WI38 (cell line): ENCODE data around the gene GH2.

Source experiments
- H3K4me3 ChIP-seq: 2 replicates; pipeline ENCODE4 v1.5.1; 2011; ENCODE audit warnings: low read depth, mild to moderate bottlenecking, control low read depth, low read length
- TF ChIP-seq, protein P1 (sequence below): IDR thresholded peaks from 2 replicates; pipeline ENCODE4 v1.5.1; 2012; ENCODE audit warnings: low read depth, mild to moderate bottlenecking, control low read depth, low read length

Gene GH2

DNA sequence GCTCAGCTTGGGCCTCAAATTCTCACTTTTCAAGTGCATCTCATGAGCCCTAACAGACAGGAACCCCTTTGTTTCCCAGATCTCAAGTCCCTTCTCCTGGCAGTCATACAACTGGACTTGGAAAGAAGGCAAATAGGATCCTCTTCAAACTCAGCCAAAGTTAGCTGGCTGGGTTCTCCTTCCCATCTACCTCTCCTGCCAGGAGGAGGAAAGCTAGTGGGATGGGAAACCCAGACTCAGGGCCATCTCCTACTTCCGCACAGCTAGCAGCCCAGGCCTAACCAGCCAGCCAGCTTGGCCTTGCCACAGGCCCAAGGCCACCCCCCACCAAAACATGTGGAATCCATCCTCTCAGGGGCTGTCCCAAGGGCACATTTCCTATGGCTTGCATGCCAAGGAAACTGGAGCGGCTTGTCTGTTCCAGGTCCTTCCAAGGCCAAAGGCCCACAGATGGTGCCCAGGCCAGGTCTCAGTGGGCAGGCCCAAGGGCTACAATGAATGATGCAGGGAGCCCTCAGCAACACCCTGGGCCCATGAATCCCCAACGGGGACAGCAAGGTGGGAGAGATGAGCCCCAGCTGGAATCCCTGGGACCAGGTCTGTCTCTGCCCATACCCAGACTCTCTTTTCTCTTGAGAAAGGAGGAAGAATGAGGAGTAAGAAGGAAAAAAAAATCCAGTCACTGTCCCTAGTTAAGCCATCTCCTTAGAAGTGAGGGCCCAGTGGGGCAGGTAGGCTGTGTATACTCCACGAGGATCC is 41.0 kb downstream of the GH2 start:
- TF ChIP-seq, protein P1, sequence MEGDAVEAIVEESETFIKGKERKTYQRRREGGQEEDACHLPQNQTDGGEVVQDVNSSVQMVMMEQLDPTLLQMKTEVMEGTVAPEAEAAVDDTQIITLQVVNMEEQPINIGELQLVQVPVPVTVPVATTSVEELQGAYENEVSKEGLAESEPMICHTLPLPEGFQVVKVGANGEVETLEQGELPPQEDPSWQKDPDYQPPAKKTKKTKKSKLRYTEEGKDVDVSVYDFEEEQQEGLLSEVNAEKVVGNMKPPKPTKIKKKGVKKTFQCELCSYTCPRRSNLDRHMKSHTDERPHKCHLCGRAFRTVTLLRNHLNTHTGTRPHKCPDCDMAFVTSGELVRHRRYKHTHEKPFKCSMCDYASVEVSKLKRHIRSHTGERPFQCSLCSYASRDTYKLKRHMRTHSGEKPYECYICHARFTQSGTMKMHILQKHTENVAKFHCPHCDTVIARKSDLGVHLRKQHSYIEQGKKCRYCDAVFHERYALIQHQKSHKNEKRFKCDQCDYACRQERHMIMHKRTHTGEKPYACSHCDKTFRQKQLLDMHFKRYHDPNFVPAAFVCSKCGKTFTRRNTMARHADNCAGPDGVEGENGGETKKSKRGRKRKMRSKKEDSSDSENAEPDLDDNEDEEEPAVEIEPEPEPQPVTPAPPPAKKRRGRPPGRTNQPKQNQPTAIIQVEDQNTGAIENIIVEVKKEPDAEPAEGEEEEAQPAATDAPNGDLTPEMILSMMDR: no peak
- peak overlapping the region; percentile 87 for H3K4me3 ChIP-seq

DNA sequence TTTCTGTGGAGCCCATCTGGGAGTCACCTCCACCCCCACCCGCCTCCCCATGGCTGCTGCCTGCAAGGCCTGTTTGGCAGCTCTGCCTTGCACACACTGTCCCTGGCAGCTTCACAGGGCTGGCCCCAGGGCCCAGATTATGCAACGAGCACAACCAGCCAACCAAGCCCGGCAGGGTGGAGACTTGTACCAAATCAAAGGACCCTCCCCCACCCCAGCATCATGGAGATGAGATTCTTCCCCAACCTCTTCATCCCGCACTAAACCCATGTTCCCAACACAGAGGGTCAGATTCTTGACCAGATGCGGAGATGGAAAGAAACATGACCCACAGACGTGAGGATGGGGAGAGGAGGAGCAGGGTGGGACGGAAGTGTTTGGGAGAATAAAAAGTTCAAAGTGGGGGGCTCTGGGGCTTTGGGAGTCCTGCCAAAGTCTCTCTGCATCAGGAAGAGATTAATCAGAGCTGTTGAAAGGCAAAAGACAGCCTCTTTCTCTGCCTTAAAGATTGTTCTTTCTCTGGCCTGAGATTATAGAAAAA is 43.0 kb downstream of the GH2 start:
- H3K4me3 ChIP-seq: no peak overlapping the region

DNA sequence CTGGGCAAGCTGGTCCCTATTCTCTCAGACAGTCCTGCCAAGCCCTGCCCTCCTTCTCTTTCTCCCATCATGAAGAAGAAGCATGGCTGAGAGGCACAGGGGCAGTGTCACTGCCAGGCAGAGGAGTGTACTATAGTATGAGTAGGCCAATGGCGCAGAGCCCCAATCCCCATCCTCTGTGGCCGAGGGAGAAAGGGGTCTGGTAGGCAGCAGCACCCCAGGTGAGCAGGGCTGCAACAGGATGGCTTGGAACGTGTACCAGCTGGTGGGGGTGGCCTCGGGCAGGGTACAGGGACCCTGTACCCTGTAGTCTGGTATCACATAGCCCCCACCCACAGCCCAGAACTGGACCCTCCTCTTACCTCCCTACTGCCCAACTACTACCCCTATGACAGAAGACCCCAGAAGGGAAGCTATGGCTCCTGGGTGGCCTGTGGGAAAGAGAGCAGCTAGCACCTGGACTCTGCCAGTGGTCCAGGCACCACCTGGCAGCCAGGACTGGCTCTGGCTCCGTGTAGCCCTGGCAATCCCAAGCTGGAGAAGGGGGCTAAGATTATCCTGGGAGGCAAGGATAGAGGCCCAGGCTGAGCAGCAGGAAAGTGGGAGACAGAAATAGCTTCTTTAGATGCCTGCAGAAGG is 43.7 kb downstream of the GH2 start:
- H3K4me3 ChIP-seq: no peak overlapping the region

More for the DNA sequence above, 43.0 kb downstream of the GH2 start:
- TF ChIP-seq, protein P1: no peak

DNA sequence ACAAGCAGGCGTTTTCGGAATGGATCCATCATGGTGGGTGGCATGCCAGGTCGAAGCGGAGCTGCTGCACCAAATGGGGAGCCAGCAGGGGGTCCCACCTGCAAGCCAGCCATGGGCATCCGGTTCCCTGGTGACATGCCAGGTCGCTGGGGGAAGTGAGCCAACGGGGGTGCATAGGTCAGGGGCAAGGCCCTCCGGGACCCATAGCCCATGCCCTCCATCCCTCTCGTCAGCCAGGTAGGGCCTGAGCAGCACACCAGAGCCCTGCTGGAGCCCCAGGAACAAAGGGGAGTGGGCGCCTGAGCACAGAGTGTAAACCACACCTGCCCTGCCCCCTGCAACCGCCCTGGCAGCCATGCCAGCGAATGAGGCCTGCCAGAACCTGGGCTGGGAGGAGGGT is 44.3 kb downstream of the GH2 start:
- TF ChIP-seq, protein P1: no peak
- H3K4me3 ChIP-seq: no peak overlapping the region

More for the DNA sequence above, 43.7 kb downstream of the GH2 start:
- TF ChIP-seq, protein P1: no peak

DNA sequence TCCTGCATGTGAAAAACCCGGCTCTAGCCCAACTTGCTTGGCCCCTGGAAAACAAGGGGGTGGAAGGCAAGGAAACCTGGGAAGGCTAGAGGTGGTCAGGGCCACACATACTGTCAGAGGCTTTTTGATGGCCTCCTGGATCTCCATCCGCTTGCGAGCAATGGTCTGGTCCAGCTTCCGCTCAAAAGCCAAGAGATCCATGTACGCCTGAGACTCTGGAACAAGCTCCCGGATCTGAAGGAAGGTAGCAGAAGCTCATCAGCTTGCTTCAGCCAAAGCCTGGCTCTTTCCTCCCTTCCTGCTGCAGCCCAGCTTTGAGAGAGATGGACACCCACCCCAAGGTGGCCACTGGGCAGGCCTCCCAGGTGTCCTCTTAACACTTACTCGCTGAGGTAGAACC is 44.9 kb downstream of the GH2 start:
- no peak overlapping the region for H3K4me3 ChIP-seq
- TF ChIP-seq, protein P1: no peak

DNA sequence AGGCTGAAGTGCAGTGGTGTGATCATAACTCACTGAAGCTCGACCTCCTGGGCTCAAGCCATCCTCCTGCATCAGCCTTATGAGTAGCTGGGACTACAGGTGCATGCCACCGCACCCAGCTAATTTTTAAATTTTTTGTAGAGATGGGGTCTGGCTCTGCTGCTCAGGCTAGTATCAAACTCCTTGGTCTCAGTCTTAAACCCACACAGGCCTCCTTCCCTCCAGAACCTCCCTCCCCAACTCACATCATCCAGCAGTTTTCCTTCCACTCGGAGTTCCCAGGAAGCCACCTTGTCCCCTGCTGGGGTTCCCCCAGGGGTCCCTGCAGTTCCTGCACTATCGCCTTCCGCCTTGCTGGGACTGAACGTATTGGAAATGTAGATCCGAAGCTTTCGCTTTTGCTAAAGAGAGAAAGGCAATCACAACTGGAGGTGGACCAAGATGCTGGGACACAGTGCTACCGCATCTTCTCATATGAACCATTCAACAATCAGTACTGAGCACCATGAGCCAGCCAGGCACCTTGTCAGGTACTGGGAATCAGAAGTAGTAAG is 46.5 kb downstream of the GH2 start:
- no peak overlapping the region for H3K4me3 ChIP-seq

More for the DNA sequence above, 46.5 kb downstream of the GH2 start:
- TF ChIP-seq, protein P1: no peak
